Endothelial cell of umbilical vein (primary cell): Measurements from ENCODE around the gene ZNF555. TPM values are rescaled to one million over a fixed set of nuclear protein-coding genes. Genes with fewer than 3 reads are reported as not detected.

Source experiments
- BruUV-seq: library from RNA; stranded (reverse); fragments of 400-500 nt; replicated peaks from 2 replicates; lab custom pipeline; 2021; lab: Mats Ljungman, UMichigan
- CTCF ChIA-PET: fragments of 300-600, 350-600 bp; sonication (Branson Sonifier 250); formaldehyde crosslinking; loops from one replicate; lab custom pipeline; 2021; ENCODE audit warnings: antibody characterized with exemption, inconsistent platforms; lab: Charles Lee
- POLR2A ChIA-PET: fragments of 300-600, 350-600 bp; sonication (Branson Sonifier 250); formaldehyde crosslinking; loops from one replicate; lab custom pipeline; 2021; ENCODE audit warnings: antibody characterized with exemption, inconsistent platforms; lab: Charles Lee
- DNase-seq: peaks from one replicate; pipeline ENCODE4 v3.0.0-alpha.2; 2011; ENCODE audit warnings: low read depth, low spot score
- FAIRE-seq: peaks from 2 replicates; lab custom pipeline; 2011; peaks lifted over from hg19 to GRCh38; lab: Jason Lieb, UNC
- H2AFZ ChIP-seq: 2 replicates; pipeline ENCODE4 v1.6.0; 2012; ENCODE audit warnings: low read depth, low read length, control low read depth, inconsistent platforms
- H3K27ac ChIP-seq: 2 replicates; pipeline ENCODE4 v1.5.1; 2011; ENCODE audit warnings: low read depth, mild to moderate bottlenecking, control low read depth, low read length, moderate library complexity; ENCODE audit not compliant: insufficient read depth
- H3K27me3 ChIP-seq, 2 experiments: 2 replicates each; pipeline versions ENCODE4 v1.6.0 to v1.6.1; 2011; ENCODE audit warnings: low read length in 2 of 2, mixed read lengths in 1 of 2; ENCODE audit not compliant: control insufficient read depth in 2 of 2, insufficient read depth in 2 of 2
- H3K36me3 ChIP-seq, 2 experiments: 2 replicates in 1 of 2; 3 replicates in 1 of 2; pipeline ENCODE4 v1.5.1; 2011; ENCODE audit warnings: low read length in 2 of 2, mild to moderate bottlenecking in 1 of 2, moderate library complexity in 1 of 2; ENCODE audit not compliant: control insufficient read depth in 2 of 2, insufficient read depth in 2 of 2; ENCODE audit errors: extremely low read depth in 1 of 2
- H3K4me1 ChIP-seq: 3 replicates; pipeline ENCODE4 v1.5.1; 2011; ENCODE audit warnings: mild to moderate bottlenecking, low read length; ENCODE audit not compliant: control insufficient read depth, insufficient read depth; ENCODE audit errors: extremely low read depth
- H3K4me2 ChIP-seq: 2 replicates; pipeline ENCODE4 v1.6.1; 2011; ENCODE audit warnings: low read length, control low read depth, mixed read lengths; ENCODE audit not compliant: insufficient read depth
- H3K4me3 ChIP-seq, 3 experiments: fragments of 200-600 bp in 1 of 3; sonication (generic), shearing (Covaris generic) in 1 of 3; replicated peaks in 1 of 3; 2 replicates each; pipeline ENCODE4 v1.5.1; 2011 to 2016; ENCODE audit warnings: control low read depth in 3 of 3, low read length in 3 of 3, mild to moderate bottlenecking in 2 of 3, inconsistent platforms in 1 of 3, low read depth in 1 of 3, moderate library complexity in 1 of 3; ENCODE audit not compliant: insufficient read depth in 1 of 3
- H3K79me2 ChIP-seq: 2 replicates; pipeline ENCODE4 v1.6.0; 2012; ENCODE audit warnings: low read length, inconsistent platforms; ENCODE audit not compliant: control insufficient read depth, insufficient read depth
- H3K9ac ChIP-seq: replicated peaks from 2 replicates; pipeline ENCODE3; 2011; ENCODE audit warnings: low read length, control low read depth; ENCODE audit not compliant: insufficient read depth; ENCODE audit errors: extremely low read depth
- H3K9me1 ChIP-seq: replicated peaks from 3 replicates; pipeline ENCODE4 v1.6.0; 2011; ENCODE audit warnings: mild to moderate bottlenecking, low read length; ENCODE audit not compliant: control insufficient read depth, insufficient read depth; ENCODE audit errors: extremely low read depth
- H3K9me3 ChIP-seq: replicated peaks from 2 replicates; pipeline ENCODE4 v1.5.1; 2012; ENCODE audit warnings: low read length, inconsistent platforms; ENCODE audit not compliant: control insufficient read depth, insufficient read depth
- H4K20me1 ChIP-seq: replicated peaks from 2 replicates; pipeline ENCODE3; 2011; ENCODE audit warnings: mild to moderate bottlenecking, low read length; ENCODE audit not compliant: control insufficient read depth, insufficient read depth; ENCODE audit errors: extremely low read depth
- EZH2 ChIP-seq: IDR thresholded peaks from 2 replicates; pipeline ENCODE4 v1.6.1; 2012; ENCODE audit warnings: borderline replicate concordance, low read depth, mild to moderate bottlenecking, moderate library complexity, low read length, inconsistent platforms; ENCODE audit not compliant: severe bottlenecking
- FOS ChIP-seq: IDR thresholded peaks from 2 replicates; pipeline ENCODE4 v1.6.1; 2011; ENCODE audit warnings: mild to moderate bottlenecking, low read length, moderate library complexity, borderline replicate concordance; ENCODE audit not compliant: insufficient read depth
- MAX ChIP-seq: IDR thresholded peaks from 2 replicates; pipeline ENCODE4 v1.6.1; 2011; ENCODE audit not compliant: insufficient read depth, insufficient read length
- MYC ChIP-seq: IDR thresholded peaks from one replicate; pipeline ENCODE4 v1.6.1; 2011; ENCODE audit warnings: mild to moderate bottlenecking, low read depth, low read length
- POLR2A ChIP-seq: IDR thresholded peaks from 2 replicates; pipeline ENCODE4 v1.6.1; 2012; ENCODE audit warnings: low read depth, mild to moderate bottlenecking, control low read depth, low read length
- POLR2AphosphoS5 ChIP-seq: IDR thresholded peaks from 2 replicates; pipeline ENCODE4 v1.6.1; 2012; ENCODE audit warnings: low read depth, mild to moderate bottlenecking, control low read depth, low read length, moderate library complexity; ENCODE audit not compliant: insufficient read depth
- dilution Hi-C: fragments of 300-500 bp; cut with MboI; formaldehyde crosslinking; loops from one replicate; pipeline ENCODE4 v1.15.0; 2019; ENCODE audit warnings: low sequenced_read_pairs; ENCODE audit not compliant: extremely low pct_ligation_motif_present
- intact Hi-C: fragments of 100-400 bp; cut with micrococcal nuclease; formaldehyde crosslinking; loops from one replicate; pipeline ENCODE4 v1.10.0; 2022
- polyA plus RNA-seq, 4 experiments: library from polyadenylated mRNA; depleted of rRNA in 3 of 4; stranded (reverse) in 3 of 4; unstranded in 1 of 4; fragments of >200 nt; gene quantifications; 2 replicates each; pipeline versions ENCODE4 v1.2.1 to v1.2.3, GENCODE V29; 2011 to 2012; ENCODE audit warnings: missing spikeins in 1 of 4
- total RNA-seq: library from RNA; stranded (reverse); gene quantifications from 2 replicates; pipeline ENCODE4 v1.2.3, GENCODE V29; 2021
- TF ChIP-seq, protein P1 (sequence below), 2 donors: IDR thresholded peaks; 1 replicate in 1 of 2; 2 replicates in 1 of 2; pipeline ENCODE4 v1.5.1; 2011; ENCODE audit warnings: low read length in 2 of 2, mild to moderate bottlenecking in 2 of 2, moderate library complexity in 2 of 2, control low read depth in 1 of 2, inconsistent platforms in 1 of 2, low read depth in 1 of 2; ENCODE audit not compliant: insufficient read depth in 1 of 2; ENCODE audit errors: extremely low read depth in 1 of 2

ZNF555 gene
- total and polyA plus RNA-seq, 2 donors (not counting 3 experiments of a cell fraction or from before 2014, with no cell fraction given), result 1.6 to 5.4 TPM

DNA sequence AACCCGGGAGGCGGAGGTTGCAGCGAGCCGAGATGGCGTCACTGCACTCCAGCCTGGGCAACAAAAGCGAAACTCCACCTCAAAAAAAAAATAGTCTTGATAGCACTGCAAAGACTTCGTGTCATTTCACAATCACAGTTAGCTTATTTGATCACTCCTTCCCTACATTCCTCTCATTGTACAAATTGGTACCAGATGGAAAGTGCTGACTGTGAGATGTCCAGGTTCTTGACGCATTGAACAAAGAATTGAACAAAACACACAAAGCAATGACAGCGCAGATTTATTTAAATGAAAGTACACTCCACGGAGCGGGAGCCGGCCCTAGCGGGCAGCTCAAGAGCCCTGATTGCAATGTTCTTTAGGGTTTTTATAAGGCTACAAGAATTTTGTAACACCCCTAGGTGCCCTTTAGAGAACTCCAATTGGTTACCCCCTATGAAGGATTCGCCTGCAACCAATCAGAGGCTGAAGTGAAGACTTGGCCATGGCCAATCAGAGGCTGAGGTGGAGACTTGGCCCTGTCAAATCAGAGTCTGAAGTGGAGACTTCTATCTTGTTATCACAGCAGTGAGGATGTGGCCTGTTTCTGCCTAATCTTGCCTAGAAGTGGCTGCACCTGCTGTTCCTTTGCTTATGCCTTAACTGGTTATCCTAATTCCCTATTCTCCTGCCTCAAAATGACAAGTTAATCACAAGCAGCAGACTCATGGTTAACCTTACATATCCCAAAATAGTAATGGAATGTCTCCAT is 42.6 kb downstream of the ZNF555 start:
- TF ChIP-seq, protein P1, sequence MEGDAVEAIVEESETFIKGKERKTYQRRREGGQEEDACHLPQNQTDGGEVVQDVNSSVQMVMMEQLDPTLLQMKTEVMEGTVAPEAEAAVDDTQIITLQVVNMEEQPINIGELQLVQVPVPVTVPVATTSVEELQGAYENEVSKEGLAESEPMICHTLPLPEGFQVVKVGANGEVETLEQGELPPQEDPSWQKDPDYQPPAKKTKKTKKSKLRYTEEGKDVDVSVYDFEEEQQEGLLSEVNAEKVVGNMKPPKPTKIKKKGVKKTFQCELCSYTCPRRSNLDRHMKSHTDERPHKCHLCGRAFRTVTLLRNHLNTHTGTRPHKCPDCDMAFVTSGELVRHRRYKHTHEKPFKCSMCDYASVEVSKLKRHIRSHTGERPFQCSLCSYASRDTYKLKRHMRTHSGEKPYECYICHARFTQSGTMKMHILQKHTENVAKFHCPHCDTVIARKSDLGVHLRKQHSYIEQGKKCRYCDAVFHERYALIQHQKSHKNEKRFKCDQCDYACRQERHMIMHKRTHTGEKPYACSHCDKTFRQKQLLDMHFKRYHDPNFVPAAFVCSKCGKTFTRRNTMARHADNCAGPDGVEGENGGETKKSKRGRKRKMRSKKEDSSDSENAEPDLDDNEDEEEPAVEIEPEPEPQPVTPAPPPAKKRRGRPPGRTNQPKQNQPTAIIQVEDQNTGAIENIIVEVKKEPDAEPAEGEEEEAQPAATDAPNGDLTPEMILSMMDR (IDR thresholded peaks at IDR 0.05; ENCODE audit: extremely low read depth in 1 of 2, insufficient read depth in 1 of 2, low read depth in 1 of 2, low read length in 2 of 2), result no peak
- TF ChIP-seq EZH2, result no peak
- TF ChIP-seq MAX, result no peak
- TF ChIP-seq MYC, result no peak
- TF ChIP-seq FOS, result no peak
- no peak for TF ChIP-seq POLR2AphosphoS5
- TF ChIP-seq POLR2A, result no peak
- no peaks in the 10 kb centered on the region for H3K79me2 ChIP-seq
- H3K27ac ChIP-seq, result no peak overlapping the region
- CTCF ChIA-PET, result interaction anchor here (0.9 to 2.1 kb wide), 3 partner anchors 17 to 235 kb away, joined by 3 to 12 read pairs (median 4); partner anchors contain the start of gene ZNF556
- FAIRE-seq (no peak), DNase-seq (no peak)
- intact Hi-C loops, result no loop called here
- H3K4me3 ChIP-seq, result no peak overlapping the region
- POLR2A ChIA-PET, result no interaction called here
- no peak overlapping the region for H3K4me2 ChIP-seq
- peaks cover 3% of the 10 kb centered on the region for H3K4me1 ChIP-seq
- no peaks in the 10 kb centered on the region for H3K27me3 ChIP-seq
- no peak overlapping the region for H2AFZ ChIP-seq
- no peaks in the 10 kb centered on the region for H3K9me1 ChIP-seq
- no TSS peak for BruUV-seq
- H3K9me3 ChIP-seq, result no peaks in the 10 kb centered on the region
- dilution Hi-C loops, result no loop called here
- no peaks in the 10 kb centered on the region for H3K36me3 ChIP-seq
- no peak overlapping the region for H3K9ac ChIP-seq
- H4K20me1 ChIP-seq, result no peaks in the 10 kb centered on the region
